H1 (cell line): Measurements from ENCODE around the gene PALM2AKAP2. TPM values are rescaled to one million over a fixed set of nuclear protein-coding genes. Genes with fewer than 3 reads are reported as not detected.

Experiments used
- CTCF ChIA-PET: fragments of 300-600 bp; sonication (Branson Sonifier 250); formaldehyde crosslinking; loops from one replicate; lab custom pipeline; 2021; ENCODE audit not compliant: partially characterized antibody; lab: Charles Lee
- POLR2A ChIA-PET: fragments of 300-600 bp; sonication (Branson Sonifier 250); formaldehyde crosslinking; loops from one replicate; lab custom pipeline; 2021; ENCODE audit warnings: inconsistent platforms; ENCODE audit not compliant: partially characterized antibody; lab: Charles Lee
- DNase-seq, 2 experiments: peaks; one replicate each; pipeline versions ENCODE4 v3.0.0 to v3.0.0-alpha.2; 2010 to 2022; ENCODE audit warnings: low spot score in 2 of 2, low read depth in 1 of 2, mixed read lengths in 1 of 2
- FAIRE-seq: peaks from 2 replicates; lab custom pipeline; 2011; peaks lifted over from hg19 to GRCh38; lab: Jason Lieb, UNC
- H2AFZ ChIP-seq: 2 replicates; pipeline ENCODE4 v1.8.1; 2012; ENCODE audit warnings: low read length, inconsistent platforms
- H2AK5ac ChIP-seq: 2 replicates; pipeline ENCODE4 v1.6.1; 2013; ENCODE audit warnings: low read depth, low read length
- H2BK120ac ChIP-seq: replicated peaks from 2 replicates; pipeline ENCODE3; 2013; ENCODE audit warnings: low read depth, low read length, inconsistent platforms
- H2BK12ac ChIP-seq: 2 replicates; pipeline ENCODE4 v1.6.1; 2013; ENCODE audit warnings: low read depth, low read length
- H2BK15ac ChIP-seq: 2 replicates; pipeline ENCODE4 v1.6.1; 2013; ENCODE audit warnings: low read length
- H2BK20ac ChIP-seq: 2 replicates; pipeline ENCODE4 v1.6.1; 2013; ENCODE audit warnings: low read length
- H2BK5ac ChIP-seq: 2 replicates; pipeline ENCODE4 v1.6.1; 2013; ENCODE audit warnings: low read depth, low read length
- H3K14ac ChIP-seq: 2 replicates; pipeline ENCODE4 v1.6.1; 2013; ENCODE audit warnings: inconsistent platforms; ENCODE audit not compliant: insufficient read length
- H3K18ac ChIP-seq: 2 replicates; pipeline ENCODE4 v1.6.1; 2013; ENCODE audit warnings: low read length; ENCODE audit errors: extremely low read depth
- H3K23ac ChIP-seq: 2 replicates; pipeline ENCODE4 v1.6.1; 2013; ENCODE audit warnings: inconsistent platforms; ENCODE audit not compliant: insufficient read length
- H3K23me2 ChIP-seq: 2 replicates; pipeline ENCODE4 v1.6.1; 2013; ENCODE audit warnings: low read depth, low read length
- H3K27ac ChIP-seq: 2 replicates; pipeline ENCODE4 v1.6.1; 2011; ENCODE audit warnings: low read depth, low read length, inconsistent platforms
- H3K27me3 ChIP-seq, 4 experiments: replicated peaks in 1 of 4; 1 replicate in 1 of 4; 2 replicates in 3 of 4; pipeline versions ENCODE4 v1.6.1 to v1.8.1; 2011 to 2013; ENCODE audit warnings: low read length in 3 of 4, mild to moderate bottlenecking in 3 of 4, inconsistent platforms in 2 of 4, mixed read lengths in 2 of 4, moderate library complexity in 1 of 4; ENCODE audit not compliant: control insufficient read depth in 3 of 4, insufficient read depth in 3 of 4; ENCODE audit errors: extremely low read depth in 1 of 4
- H3K36me3 ChIP-seq, 4 experiments: 2 replicates each; pipeline versions ENCODE4 v1.6.1 to v1.8.1; 2011 to 2013; ENCODE audit warnings: mild to moderate bottlenecking in 4 of 4, low read length in 3 of 4, moderate library complexity in 2 of 4, control low read depth in 1 of 4, inconsistent platforms in 1 of 4; ENCODE audit not compliant: insufficient read depth in 4 of 4, control insufficient read depth in 2 of 4
- H3K4ac ChIP-seq: replicated peaks from 2 replicates; pipeline ENCODE3; 2013; ENCODE audit warnings: low read length, low read depth, mixed read lengths, inconsistent platforms; ENCODE audit not compliant: insufficient read length
- H3K4me1 ChIP-seq, 4 experiments: replicated peaks in 1 of 4; 1 replicate in 1 of 4; 2 replicates in 3 of 4; pipeline versions ENCODE4 v1.6.1 to v1.8.1; 2011 to 2013; ENCODE audit warnings: low read length in 3 of 4, inconsistent platforms in 2 of 4, mixed read lengths in 1 of 4; ENCODE audit not compliant: insufficient read depth in 4 of 4, control insufficient read depth in 3 of 4
- H3K4me2 ChIP-seq, 2 experiments: 2 replicates each; pipeline versions ENCODE4 v1.6.1 to v1.8.1; 2011 to 2013; ENCODE audit warnings: low read depth in 2 of 2, low read length in 2 of 2, control low read depth in 1 of 2, inconsistent platforms in 1 of 2, mild to moderate bottlenecking in 1 of 2; ENCODE audit not compliant: insufficient read depth in 1 of 2
- H3K4me3 ChIP-seq, 4 experiments: fragments of 200-600, 300-600 bp in 1 of 4; sonication (generic), shearing (Covaris generic), sonication (Bioruptor Twin) in 1 of 4; 2 replicates each; pipeline versions ENCODE4 v1.5.1 to v1.8.1; 2011 to 2016; ENCODE audit warnings: low read length in 4 of 4, low read depth in 3 of 4, control low read depth in 2 of 4, inconsistent platforms in 2 of 4, mild to moderate bottlenecking in 2 of 4, mixed read lengths in 1 of 4, moderate library complexity in 1 of 4; ENCODE audit not compliant: insufficient read depth in 2 of 4; ENCODE audit errors: extremely low read depth in 1 of 4
- H3K56ac ChIP-seq: replicated peaks from 2 replicates; pipeline ENCODE3; 2013; ENCODE audit warnings: low read depth, mild to moderate bottlenecking, mixed read lengths, low read length, inconsistent platforms; ENCODE audit not compliant: insufficient read length
- H3K79me1 ChIP-seq: 2 replicates; pipeline ENCODE4 v1.6.1; 2013; ENCODE audit warnings: low read depth, low read length, control low read depth
- H3K79me2 ChIP-seq, 2 experiments: 2 replicates each; pipeline versions ENCODE4 v1.6.1 to v1.8.1; 2012 to 2013; ENCODE audit warnings: low read length in 2 of 2, mild to moderate bottlenecking in 2 of 2, inconsistent platforms in 1 of 2; ENCODE audit not compliant: insufficient read depth in 2 of 2, control insufficient read depth in 1 of 2
- H3K9ac ChIP-seq, 4 experiments: replicated peaks in 1 of 4; 1 replicate in 1 of 4; 2 replicates in 3 of 4; pipeline versions ENCODE4 v1.6.1 to v1.8.1; 2011 to 2013; ENCODE audit warnings: low read depth in 3 of 4, low read length in 3 of 4, control low read depth in 2 of 4, mild to moderate bottlenecking in 2 of 4, moderate library complexity in 2 of 4, inconsistent platforms in 1 of 4; ENCODE audit errors: extremely low read depth in 1 of 4
- H3K9me3 ChIP-seq, 2 experiments: 2 replicates each; pipeline versions ENCODE4 v1.6.1 to v1.8.1; 2012 to 2013; ENCODE audit warnings: mild to moderate bottlenecking in 2 of 2, moderate library complexity in 2 of 2, control low read depth in 1 of 2, inconsistent platforms in 1 of 2, low read depth in 1 of 2, low read length in 1 of 2, mixed read lengths in 1 of 2; ENCODE audit not compliant: insufficient read depth in 2 of 2
- H4K20me1 ChIP-seq, 2 experiments: replicated peaks in 1 of 2; 2 replicates each; pipeline versions ENCODE3 to v1.8.1; 2011 to 2013; ENCODE audit warnings: inconsistent platforms in 2 of 2, low read length in 2 of 2, mild to moderate bottlenecking in 1 of 2; ENCODE audit not compliant: insufficient read depth in 2 of 2, control insufficient read depth in 1 of 2
- H4K5ac ChIP-seq: 2 replicates; pipeline ENCODE4 v1.6.1; 2013; ENCODE audit warnings: low read length, low read depth, mixed read lengths, inconsistent platforms; ENCODE audit not compliant: insufficient read length
- H4K8ac ChIP-seq: 2 replicates; pipeline ENCODE4 v1.8.0; 2013; ENCODE audit warnings: mild to moderate bottlenecking, moderate library complexity, low read length, inconsistent platforms; ENCODE audit not compliant: insufficient read depth; ENCODE audit errors: extremely low read depth
- H4K91ac ChIP-seq: replicated peaks from 2 replicates; pipeline ENCODE3; 2013; ENCODE audit warnings: low read length, mixed read lengths, inconsistent platforms; ENCODE audit not compliant: insufficient read length
- ASH2L ChIP-seq: fragments of 200-600, 300-600 bp; sonication (generic); IDR thresholded peaks from one replicate; pipeline ENCODE4 v1.7.1; 2017; ENCODE audit warnings: low read length
- BACH1 ChIP-seq: IDR thresholded peaks from 2 replicates; pipeline ENCODE4 v1.6.1; 2012; ENCODE audit warnings: low read length, improper control_type of control experiment
- BCL11A ChIP-seq, 2 experiments: IDR thresholded peaks; one replicate each; pipeline ENCODE4 v1.6.1; 2011; ENCODE audit warnings: low read depth in 2 of 2, low read length in 2 of 2, mild to moderate bottlenecking in 2 of 2
- CTBP2 ChIP-seq: IDR thresholded peaks from 2 replicates; pipeline ENCODE4 v1.7.0; 2011; ENCODE audit warnings: borderline replicate concordance, mild to moderate bottlenecking, moderate library complexity, mixed read lengths, low read length; ENCODE audit not compliant: insufficient read depth, insufficient read length
- FOSL1 ChIP-seq: IDR thresholded peaks from 2 replicates; pipeline ENCODE4 v1.6.1; 2011; ENCODE audit warnings: mild to moderate bottlenecking, low read depth, low read length, moderate library complexity; ENCODE audit not compliant: insufficient read depth
- GTF2F1 ChIP-seq: IDR thresholded peaks from 2 replicates; pipeline ENCODE4 v1.6.1; 2012; ENCODE audit warnings: low read depth, low read length, improper control_type of control experiment, borderline replicate concordance
- HDAC2 ChIP-seq, 2 experiments: fragments of 300-600 bp in 1 of 2; sonication (generic) in 1 of 2; IDR thresholded peaks; 2 replicates each; pipeline ENCODE4 v1.6.1; 2011 to 2012; ENCODE audit warnings: low read depth in 2 of 2, low read length in 2 of 2, mild to moderate bottlenecking in 2 of 2, moderate library complexity in 2 of 2, borderline replicate concordance in 1 of 2, inconsistent platforms in 1 of 2
- HDAC6 ChIP-seq: IDR thresholded peaks from one replicate; pipeline ENCODE4 v1.7.1; 2012; ENCODE audit warnings: low read depth, mild to moderate bottlenecking, inconsistent platforms, low read length, moderate library complexity
- NANOG ChIP-seq: IDR thresholded peaks from 2 replicates; pipeline ENCODE4 v1.6.1; 2011; ENCODE audit warnings: low read length, low read depth, mild to moderate bottlenecking, inconsistent platforms; ENCODE audit not compliant: insufficient read depth, poor library complexity, severe bottlenecking
- POLR2A ChIP-seq, 2 experiments: IDR thresholded peaks; 1 replicate in 1 of 2; 2 replicates in 1 of 2; pipeline ENCODE4 v1.6.1; 2011; ENCODE audit warnings: low read depth in 2 of 2, low read length in 2 of 2, mild to moderate bottlenecking in 2 of 2; ENCODE audit errors: control extremely low read depth in 1 of 2
- RBBP5 ChIP-seq: IDR thresholded peaks from 2 replicates; pipeline ENCODE4 v1.7.1; 2012; ENCODE audit warnings: low read depth, mild to moderate bottlenecking, inconsistent platforms, low read length, moderate library complexity, borderline replicate concordance
- SIN3A ChIP-seq, 2 experiments: IDR thresholded peaks in 1 of 2; conservative IDR thresholded peaks in 1 of 2; 2 replicates each; pipeline ENCODE4 v1.6.1; 2011 to 2012; ENCODE audit warnings: low read length in 2 of 2, improper control_type of control experiment in 1 of 2, low read depth in 1 of 2, mild to moderate bottlenecking in 1 of 2
- SIX5 ChIP-seq: IDR thresholded peaks from 2 replicates; pipeline ENCODE4 v1.6.1; 2011; ENCODE audit warnings: mild to moderate bottlenecking, low read depth, low read length
- SP2 ChIP-seq: IDR thresholded peaks from 2 replicates; pipeline ENCODE4 v1.6.1; 2012; ENCODE audit warnings: mild to moderate bottlenecking, low read length, inconsistent platforms
- TBP ChIP-seq: IDR thresholded peaks from 2 replicates; pipeline ENCODE4 v1.6.1; 2011; ENCODE audit warnings: low read depth, low read length, improper control_type of control experiment
- WGBS, 2 experiments: shearing (Covaris generic) in 1 of 2; methylation state at CpG; one replicate each; pipeline versions ENCODE4 v1.1.6 to v1.1.7; 2013 to 2015; ENCODE audit warnings: low lambda C conversion rate in 2 of 2, mixed read lengths in 2 of 2, inconsistent platforms in 1 of 2, low coverage in 1 of 2, missing lambda C conversion rate in 1 of 2; ENCODE audit not compliant: insufficient replicate concordance in 2 of 2, insufficient coverage in 1 of 2, insufficient read length in 1 of 2; ENCODE audit errors: extremely low coverage in 1 of 2, missing lambda C conversion rate in 1 of 2; 5-methylcytosine and 5-hydroxymethylcytosine counted together
- polyA plus RNA-seq, 7 experiments: library from polyadenylated mRNA; depleted of rRNA in 3 of 7; stranded (reverse) in 5 of 7; unstranded in 2 of 7; fragments of >200 nt in 5 of 7; fragments of 200-250 nt in 2 of 7; gene quantifications; 1 replicate in 5 of 7; 2 replicates in 1 of 7; 4 replicates in 1 of 7; pipeline versions ENCODE4 v1.2.1 to v1.2.3, GENCODE V29; 2011 to 2013; ENCODE audit warnings: missing spikeins in 2 of 7, mixed read lengths in 2 of 7
- total RNA-seq: library from RNA; stranded (reverse); fragmentation: NEBNext Ultra II Directional; extraction: Animal tissue kit (Norgen Biotek cat#: 25700); gene quantifications from 2 replicates; pipeline ENCODE4 v1.2.1, GENCODE V29; 2021

Gene PALM2AKAP2
- total and polyA plus RNA-seq, 2 of the 8 experiments (the other 6 are each of a cell fraction or from before 2014, with no cell fraction given) = 0.38 to 20.5 TPM

DNA sequence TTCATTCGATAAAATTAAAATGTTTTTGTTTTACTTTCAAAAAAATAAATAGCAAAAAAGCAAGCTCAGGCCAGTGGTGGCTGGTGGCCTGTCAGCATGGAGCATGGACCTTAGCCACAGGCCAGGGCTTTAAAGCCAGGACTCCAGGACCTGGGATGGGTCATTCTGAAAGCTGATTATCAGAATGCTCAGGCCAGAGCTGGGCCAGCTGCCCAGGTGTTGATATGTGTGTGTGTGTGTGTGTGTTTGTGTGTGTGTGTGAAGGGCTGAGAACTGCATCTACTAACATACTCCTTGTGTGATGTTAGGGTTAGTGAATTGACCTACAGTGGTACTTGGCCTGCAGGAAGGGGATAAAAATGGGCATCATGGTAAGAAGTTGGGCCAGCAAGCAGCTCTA lies 21.5 kb downstream of the PALM2AKAP2 start:
- H3K9me3 ChIP-seq = no peaks in the 10 kb centered on the region
- no peaks in the 10 kb centered on the region for H3K79me2 ChIP-seq
- no peaks in the 10 kb centered on the region for H3K36me3 ChIP-seq
- no peak overlapping the region for H2BK5ac ChIP-seq
- no peaks in the 10 kb centered on the region for H3K27me3 ChIP-seq
- no peak overlapping the region for H2BK20ac ChIP-seq
- ChIA-PET POLR2A (no interaction called here), CTCF (interaction anchor here (1.0 to 4.0 kb wide), 3 partner anchors 10 to 226 kb away, joined by 3 to 22 read pairs (median 4); no protein-coding TSS in a partner anchor)
- H3K79me1 ChIP-seq = 0 out of 2 replicates have a peak, but pooled peaks cover 6% of the 10 kb centered on the region
- H4K20me1 ChIP-seq = no peaks in the 10 kb centered on the region
- no peak overlapping the region for H2AFZ ChIP-seq
- no peak overlapping the region for H2AK5ac ChIP-seq
- H2BK120ac ChIP-seq = no peak overlapping the region
- H3K4me1 ChIP-seq = no peaks in the 10 kb centered on the region
- H2BK15ac ChIP-seq = no peak overlapping the region
- H3K56ac ChIP-seq = no peak overlapping the region
- H3K4ac ChIP-seq = no peak overlapping the region
- no peaks in the 10 kb centered on the region for H3K23me2 ChIP-seq
- H3K23ac ChIP-seq = no peak overlapping the region
- H3K18ac ChIP-seq = no peak overlapping the region
- H2BK12ac ChIP-seq = no peak overlapping the region
- no peak overlapping the region for H3K14ac ChIP-seq
- H4K8ac ChIP-seq = no peak overlapping the region
- WGBS, 2 experiments = 47% methylated on average over 1 of the region's 1 CpG; no CpG with 5 or more reads in 1 of the 2 experiments
- FAIRE-seq = no peak
- H4K91ac ChIP-seq = no peak overlapping the region
- H4K5ac ChIP-seq = no peak overlapping the region
- DNase-seq = no peak
- no peak overlapping the region for H3K27ac ChIP-seq
- no peak overlapping the region for H3K4me3 ChIP-seq
- H3K4me2 ChIP-seq = no peak overlapping the region
- H3K9ac ChIP-seq = no peak overlapping the region
- TF ChIP-seq ASH2L = no peak
- TF ChIP-seq BACH1 = no peak
- TF ChIP-seq GTF2F1 = no peak
- no peak for TF ChIP-seq RBBP5
- no peak for TF ChIP-seq BCL11A (IDR thresholded peaks at IDR 0.05; ENCODE audit: low read depth in 2 of 2, low read length in 2 of 2)
- TF ChIP-seq SIX5 = no peak
- no peak for TF ChIP-seq SIN3A (conservative IDR thresholded peaks at IDR 0.05 in 1 of 2, IDR thresholded peaks at IDR 0.05 in 1 of 2; ENCODE audit: low read depth in 1 of 2, low read length in 2 of 2)
- TF ChIP-seq SP2 = no peak
- no peak for TF ChIP-seq POLR2A (IDR thresholded peaks at IDR 0.05; ENCODE audit: control extremely low read depth in 1 of 2, low read depth in 2 of 2, low read length in 2 of 2)
- TF ChIP-seq HDAC2 (IDR thresholded peaks at IDR 0.05; ENCODE audit: borderline replicate concordance in 1 of 2, low read depth in 2 of 2, low read length in 2 of 2) = no peak
- no peak for TF ChIP-seq TBP
- TF ChIP-seq NANOG = no peak
- TF ChIP-seq FOSL1 = no peak
- TF ChIP-seq CTBP2 = no peak
- TF ChIP-seq HDAC6 = no peak
